GM12878 (cell line): Measurements from ENCODE around the gene OR8D1. TPM values are rescaled to one million over a fixed set of nuclear protein-coding genes. Genes with fewer than 3 reads are reported as not detected.

Experiments
- ATAC-seq: fragments of 200-7000 bp; cut with Tn5 transposase; 3 replicates; pipeline ENCODE4 v1.9.1; 2020; ENCODE audit warnings: mild to moderate bottlenecking, moderate library complexity
- BruUV-seq: library from RNA; stranded (reverse); fragments of 400-500 nt; replicated peaks from 2 replicates; lab custom pipeline; 2021; lab: Mats Ljungman, UMichigan
- CTCF ChIA-PET: fragments of 300-600 bp; sonication (Branson Sonifier 250); formaldehyde crosslinking; extraction: SDS; loops from one replicate; lab custom pipeline; 2021; ENCODE audit warnings: inconsistent platforms; lab: Yijun Ruan, JAX
- POLR2A ChIA-PET: fragments of 350-600 bp; formaldehyde crosslinking; extraction: SDS; loops from one replicate; lab custom pipeline; 2021; ENCODE audit warnings: inconsistent platforms; lab: Charles Lee
- RAD21 ChIA-PET: fragments of 300-600 bp; sonication (Branson Sonifier 250); formaldehyde crosslinking; loops from one replicate; lab custom pipeline; 2023; ENCODE audit warnings: antibody characterized with exemption; ENCODE audit not compliant: unreplicated experiment; lab: Charles Lee
- SMC1A ChIA-PET: fragments of 300-600 bp; sonication (Branson Sonifier 250); formaldehyde crosslinking; loops from one replicate; lab custom pipeline; 2023; ENCODE audit not compliant: unreplicated experiment, uncharacterized antibody; lab: Charles Lee
- DNase-seq: peaks from one replicate; pipeline ENCODE4 v3.0.0-alpha.2; 2011; ENCODE audit warnings: low read depth, low spot score
- FAIRE-seq: peaks from 3 replicates; lab custom pipeline; 2011; peaks lifted over from hg19 to GRCh38; lab: Jason Lieb, UNC
- H2AFZ ChIP-seq: 2 replicates; pipeline ENCODE4 v1.6.0; 2011; ENCODE audit warnings: low read depth, low read length, control low read depth; ENCODE audit not compliant: control insufficient read depth
- H3K27ac ChIP-seq: 2 replicates; pipeline ENCODE4 v1.5.1; 2011; ENCODE audit warnings: control low read depth; ENCODE audit not compliant: control insufficient read depth, insufficient read depth
- H3K27me3 ChIP-seq, 2 experiments: replicated peaks in 1 of 2; 2 replicates each; pipeline versions ENCODE4 v1.6.0 to v1.6.1; 2011; ENCODE audit warnings: low read length in 1 of 2; ENCODE audit not compliant: control insufficient read depth in 2 of 2, insufficient read depth in 2 of 2
- H3K36me3 ChIP-seq, 2 experiments: 2 replicates each; pipeline ENCODE4 v1.5.1; 2011; ENCODE audit warnings: low read length in 1 of 2; ENCODE audit not compliant: control insufficient read depth in 2 of 2, insufficient read depth in 2 of 2
- H3K4me1 ChIP-seq: 2 replicates; pipeline ENCODE4 v1.6.1; 2011; ENCODE audit warnings: mild to moderate bottlenecking, low read length, moderate library complexity, mixed read lengths; ENCODE audit not compliant: control insufficient read depth, insufficient read depth
- H3K4me2 ChIP-seq: 2 replicates; pipeline ENCODE4 v1.6.0; 2011; ENCODE audit warnings: control low read depth; ENCODE audit not compliant: control insufficient read depth, insufficient read depth
- H3K4me3 ChIP-seq: fragments of 200-600 bp; sonication (generic); 2 replicates; pipeline ENCODE4 v1.5.1; 2016
- H3K79me2 ChIP-seq: 2 replicates; pipeline ENCODE4 v1.6.0; 2011; ENCODE audit warnings: low read length; ENCODE audit not compliant: control insufficient read depth, insufficient read depth
- H3K9ac ChIP-seq: 2 replicates; pipeline ENCODE4 v1.8.0; 2011; ENCODE audit warnings: low read length, control low read depth, mixed read lengths; ENCODE audit not compliant: control insufficient read depth, insufficient read depth
- H3K9me3 ChIP-seq: replicated peaks from 3 replicates; pipeline ENCODE4 v1.5.1; 2011; ENCODE audit warnings: mild to moderate bottlenecking, low read length; ENCODE audit not compliant: control insufficient read depth, insufficient read depth
- H4K20me1 ChIP-seq: 2 replicates; pipeline ENCODE4 v1.6.0; 2011; ENCODE audit not compliant: control insufficient read depth, insufficient read depth
- ATF2 ChIP-seq: IDR thresholded peaks from 2 replicates; pipeline ENCODE4 v1.6.1; 2012; ENCODE audit warnings: low read length, inconsistent platforms
- ATF3 ChIP-seq: IDR thresholded peaks from 2 replicates; pipeline ENCODE4 v1.6.1; 2011; ENCODE audit warnings: low read depth, mild to moderate bottlenecking, low read length, moderate library complexity, borderline replicate concordance; ENCODE audit errors: extremely low read depth
- E4F1 ChIP-seq: fragments of 450-650 bp; IDR thresholded peaks from 2 replicates; pipeline ENCODE4 v1.6.1; 2018; ENCODE audit warnings: borderline replicate concordance, mild to moderate bottlenecking; ENCODE audit not compliant: partially characterized antibody
- MEF2A ChIP-seq: IDR thresholded peaks from 2 replicates; pipeline ENCODE4 v1.6.1; 2011; ENCODE audit warnings: low read depth, mild to moderate bottlenecking, low read length, moderate library complexity; ENCODE audit not compliant: insufficient read depth
- MTA3 ChIP-seq: IDR thresholded peaks from 2 replicates; pipeline ENCODE4 v1.6.1; 2012; ENCODE audit warnings: low read length, inconsistent platforms, borderline replicate concordance
- NBN ChIP-seq: fragments of 450-650 bp; IDR thresholded peaks from 2 replicates; pipeline ENCODE4 v1.6.1; 2016
- NFYA ChIP-seq: IDR thresholded peaks from 2 replicates; pipeline ENCODE4 v1.6.1; 2011; ENCODE audit warnings: low read depth, mild to moderate bottlenecking, low read length, improper control_type of control experiment, borderline replicate concordance
- NKRF ChIP-seq: fragments of 450-650 bp; conservative IDR thresholded peaks from 2 replicates; pipeline ENCODE4 v1.6.1; 2017; ENCODE audit warnings: mild to moderate bottlenecking, moderate library complexity
- POLR2A ChIP-seq: IDR thresholded peaks from 2 replicates; pipeline ENCODE4 v1.6.1; 2011; ENCODE audit warnings: low read depth, mild to moderate bottlenecking, low read length
- ZNF217 ChIP-seq: fragments of 450-650 bp; IDR thresholded peaks from 2 replicates; pipeline ENCODE4 v1.6.1; 2017; ENCODE audit warnings: antibody characterized with exemption, mild to moderate bottlenecking
- WGBS: methylation state at CpG from one replicate; pipeline ENCODE4 v1.1.6; 2016; ENCODE audit warnings: low lambda C conversion rate; ENCODE audit not compliant: insufficient replicate concordance, insufficient coverage; ENCODE audit errors: missing lambda C conversion rate; 5-methylcytosine and 5-hydroxymethylcytosine counted together
- in situ Hi-C: fragments of 300-500 bp; cut with MboI; formaldehyde crosslinking; loops from 9 replicates; pipeline ENCODE4 v1.14.3; 2018; ENCODE audit warnings: mixed read lengths
- intact Hi-C: fragments of 100-400 bp; cut with micrococcal nuclease; formaldehyde crosslinking; loops from one replicate; pipeline ENCODE4 v1.14.2; 2022; ENCODE audit not compliant: unreplicated experiment
- polyA plus RNA-seq, 11 experiments: library from polyadenylated mRNA; depleted of rRNA in 4 of 11; unstranded in 6 of 11; stranded (reverse) in 5 of 11; fragments of >200 nt; fragmentation: Nextera tagmentation in 4 of 11; fragmentation: Illumina TruSeq in 1 of 11; extraction: Ambion mirVana in 4 of 11; extraction: Trizol in 1 of 11; gene quantifications; 1 replicate in 1 of 11; 2 replicates in 10 of 11; pipeline versions ENCODE4 v1.2.1 to v1.2.3, GENCODE V29; 2011 to 2016; ENCODE audit warnings: inconsistent platforms in 2 of 11, missing spikeins in 2 of 11, low read depth in 1 of 11
- total RNA-seq, 4 experiments: library from RNA; depleted of rRNA in 3 of 4; stranded (reverse); fragments of >200 nt in 3 of 4; fragmentation: Illumina TruSeq in 1 of 4; extraction: Trizol in 1 of 4; gene quantifications; 2 replicates each; pipeline versions ENCODE4 v1.2.1 to v1.2.3, GENCODE V29; 2013 to 2021

The OR8D1 gene
- total and polyA plus RNA-seq, 10 of the 15 experiments (the other 5 are each of a cell fraction or from before 2014, with no cell fraction given) = not detected

- 29% methylated on average over 4 of the region's 4 CpGs for WGBS
- ChIA-PET POLR2A (no interaction called here), CTCF (interaction anchor here (0.6 kb wide), 1 partner anchor 13 kb away, joined by 3 read pairs; no protein-coding TSS in a partner anchor)
Measured at GRCh38 chr11:124256076-124256475, 57.7 kb downstream of the OR8D1 start, which contains the start of gene OR8G5. Gene OR8G5, plus strand, starts transcription at chr11:124256376. Its CDS starts 8,556 bp downstream, at chr11:124264932.

More at GRCh38 chr11:124256076-124256475, 57.7 kb downstream of the OR8D1 start, which contains the start of gene OR8G5:
- intact Hi-C loops = no loop called here
- H3K27ac ChIP-seq = no peak within 1 kb of the TSS
- H3K27me3 ChIP-seq = 0 out of 4 replicates have a peak, but pooled peaks cover 0 to 2% of the 10 kb centered on the region in 2 experiments
- ChIA-PET RAD21 (no interaction called here), SMC1A (no interaction called here)
- ATAC-seq (no peak), FAIRE-seq (no peak), DNase-seq (no peak)
- H3K4me1 ChIP-seq = no peaks in the 10 kb centered on the region
- no peaks in the 10 kb centered on the region for H3K9me3 ChIP-seq
- no peak within 1 kb of the TSS for H2AFZ ChIP-seq
- H3K4me2 ChIP-seq = no peak within 1 kb of the TSS
- no peaks in the 10 kb centered on the region for H3K79me2 ChIP-seq
- H3K9ac ChIP-seq = no peak within 1 kb of the TSS
- in situ Hi-C loops = no loop called here
- no peak for TF ChIP-seq ZNF217
- no peak for TF ChIP-seq NFYA
- TF ChIP-seq POLR2A = no peak
- no peak for TF ChIP-seq MEF2A
- no peak for TF ChIP-seq NBN
- no peak for TF ChIP-seq ATF3
- TF ChIP-seq E4F1 = no peak
- TF ChIP-seq NKRF = no peak
- TF ChIP-seq ATF2 = no peak
- TF ChIP-seq MTA3 = no peak
- no peaks in the 10 kb centered on the region for H4K20me1 ChIP-seq
- H3K36me3 ChIP-seq = no peaks in the 10 kb centered on the region
- no peak within 1 kb of the TSS for H3K4me3 ChIP-seq
- no TSS peak for BruUV-seq
